Liver (tissue), 3 donors: ENCODE results near the gene PARP3.

Source experiments
- EGR1 ChIP-seq, 2 donors: IDR thresholded peaks; 2 replicates each; pipeline ENCODE4 v1.6.1; 2016 to 2018; ENCODE audit warnings: antibody characterized with exemption in 2 of 2, low read depth in 2 of 2
- GABPA ChIP-seq, 2 donors: IDR thresholded peaks in 1 of 2; conservative IDR thresholded peaks in 1 of 2; 2 replicates each; pipeline ENCODE4 v1.6.1; 2016; ENCODE audit warnings: antibody characterized with exemption in 2 of 2, mild to moderate bottlenecking in 1 of 2, moderate library complexity in 1 of 2
- JUND ChIP-seq, 2 donors: IDR thresholded peaks; 2 replicates each; pipeline ENCODE4 v1.6.1; 2016; ENCODE audit warnings: antibody characterized with exemption in 2 of 2
- RAD21 ChIP-seq, 2 donors: IDR thresholded peaks; 2 replicates each; pipeline ENCODE4 v1.6.1; 2016; ENCODE audit warnings: antibody characterized with exemption in 2 of 2, mild to moderate bottlenecking in 2 of 2
- RXRA ChIP-seq, 2 donors: IDR thresholded peaks; 2 replicates each; pipeline ENCODE4 v1.6.1; 2017 to 2018; ENCODE audit warnings: antibody characterized with exemption in 2 of 2, mild to moderate bottlenecking in 1 of 2
- TAF1 ChIP-seq: conservative IDR thresholded peaks from 2 replicates; pipeline ENCODE4 v1.6.1; 2016; ENCODE audit warnings: antibody characterized with exemption, mild to moderate bottlenecking
- YY1 ChIP-seq: IDR thresholded peaks from 2 replicates; pipeline ENCODE4 v1.6.1; 2016; ENCODE audit warnings: antibody characterized with exemption, mild to moderate bottlenecking
- TF ChIP-seq, protein P1 (sequence below): fragments of 150-350 bp; IDR thresholded peaks from 2 replicates; pipeline ENCODE4 v1.5.1; 2017; ENCODE audit warnings: improper control_type of control experiment, low read depth, low read length; ENCODE audit not compliant: missing input control
- TF ChIP-seq, protein P2 (sequence below): IDR thresholded peaks from 2 replicates; pipeline ENCODE4 v1.6.1; 2016; ENCODE audit warnings: antibody characterized with exemption
- TF ChIP-seq, protein P3 (sequence below): IDR thresholded peaks from 2 replicates; pipeline ENCODE4 v1.6.1; 2016; ENCODE audit warnings: antibody characterized with exemption, mild to moderate bottlenecking
- TF ChIP-seq, protein P4 (sequence below): IDR thresholded peaks from 2 replicates; pipeline ENCODE4 v1.6.1; 2016; ENCODE audit warnings: antibody characterized with exemption
- TF ChIP-seq, protein P5 (sequence below): IDR thresholded peaks from 2 replicates; pipeline ENCODE4 v1.6.1; 2016; ENCODE audit warnings: antibody characterized with exemption
- donor health status: healthy.
- donor health status: healthy.

DNA sequence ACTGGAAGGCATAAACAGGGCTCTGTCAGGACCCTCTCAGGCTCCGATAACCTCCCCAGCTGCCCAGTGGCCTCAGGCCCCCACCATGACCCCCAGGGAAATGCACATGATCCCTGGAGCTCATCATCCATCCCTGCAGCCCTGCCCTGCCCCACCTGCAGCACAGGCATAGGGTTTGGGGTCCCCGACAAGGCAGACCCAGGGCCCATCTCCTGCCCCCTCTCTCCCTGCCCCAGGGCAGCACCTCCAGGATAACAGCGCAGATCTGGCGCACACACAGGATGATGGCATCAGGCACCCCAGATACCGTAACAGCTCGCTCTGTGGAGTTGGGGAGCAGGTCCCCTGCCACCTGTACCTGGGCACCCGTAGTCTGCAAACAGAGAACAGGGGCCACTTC, 17.5 kb downstream of the PARP3 start:
- TF ChIP-seq, protein P1, sequence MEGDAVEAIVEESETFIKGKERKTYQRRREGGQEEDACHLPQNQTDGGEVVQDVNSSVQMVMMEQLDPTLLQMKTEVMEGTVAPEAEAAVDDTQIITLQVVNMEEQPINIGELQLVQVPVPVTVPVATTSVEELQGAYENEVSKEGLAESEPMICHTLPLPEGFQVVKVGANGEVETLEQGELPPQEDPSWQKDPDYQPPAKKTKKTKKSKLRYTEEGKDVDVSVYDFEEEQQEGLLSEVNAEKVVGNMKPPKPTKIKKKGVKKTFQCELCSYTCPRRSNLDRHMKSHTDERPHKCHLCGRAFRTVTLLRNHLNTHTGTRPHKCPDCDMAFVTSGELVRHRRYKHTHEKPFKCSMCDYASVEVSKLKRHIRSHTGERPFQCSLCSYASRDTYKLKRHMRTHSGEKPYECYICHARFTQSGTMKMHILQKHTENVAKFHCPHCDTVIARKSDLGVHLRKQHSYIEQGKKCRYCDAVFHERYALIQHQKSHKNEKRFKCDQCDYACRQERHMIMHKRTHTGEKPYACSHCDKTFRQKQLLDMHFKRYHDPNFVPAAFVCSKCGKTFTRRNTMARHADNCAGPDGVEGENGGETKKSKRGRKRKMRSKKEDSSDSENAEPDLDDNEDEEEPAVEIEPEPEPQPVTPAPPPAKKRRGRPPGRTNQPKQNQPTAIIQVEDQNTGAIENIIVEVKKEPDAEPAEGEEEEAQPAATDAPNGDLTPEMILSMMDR: no peak
- TF ChIP-seq RAD21 (IDR thresholded peaks at IDR 0.05): no peak
- TF ChIP-seq, protein P2, sequence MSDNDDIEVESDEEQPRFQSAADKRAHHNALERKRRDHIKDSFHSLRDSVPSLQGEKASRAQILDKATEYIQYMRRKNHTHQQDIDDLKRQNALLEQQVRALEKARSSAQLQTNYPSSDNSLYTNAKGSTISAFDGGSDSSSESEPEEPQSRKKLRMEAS: no peak
- TF ChIP-seq GABPA (IDR thresholded peaks at IDR 0.05 in 1 of 2, conservative IDR thresholded peaks at IDR 0.05 in 1 of 2): no peak
- no peak for TF ChIP-seq RXRA (IDR thresholded peaks at IDR 0.05)
- TF ChIP-seq, protein P3, sequence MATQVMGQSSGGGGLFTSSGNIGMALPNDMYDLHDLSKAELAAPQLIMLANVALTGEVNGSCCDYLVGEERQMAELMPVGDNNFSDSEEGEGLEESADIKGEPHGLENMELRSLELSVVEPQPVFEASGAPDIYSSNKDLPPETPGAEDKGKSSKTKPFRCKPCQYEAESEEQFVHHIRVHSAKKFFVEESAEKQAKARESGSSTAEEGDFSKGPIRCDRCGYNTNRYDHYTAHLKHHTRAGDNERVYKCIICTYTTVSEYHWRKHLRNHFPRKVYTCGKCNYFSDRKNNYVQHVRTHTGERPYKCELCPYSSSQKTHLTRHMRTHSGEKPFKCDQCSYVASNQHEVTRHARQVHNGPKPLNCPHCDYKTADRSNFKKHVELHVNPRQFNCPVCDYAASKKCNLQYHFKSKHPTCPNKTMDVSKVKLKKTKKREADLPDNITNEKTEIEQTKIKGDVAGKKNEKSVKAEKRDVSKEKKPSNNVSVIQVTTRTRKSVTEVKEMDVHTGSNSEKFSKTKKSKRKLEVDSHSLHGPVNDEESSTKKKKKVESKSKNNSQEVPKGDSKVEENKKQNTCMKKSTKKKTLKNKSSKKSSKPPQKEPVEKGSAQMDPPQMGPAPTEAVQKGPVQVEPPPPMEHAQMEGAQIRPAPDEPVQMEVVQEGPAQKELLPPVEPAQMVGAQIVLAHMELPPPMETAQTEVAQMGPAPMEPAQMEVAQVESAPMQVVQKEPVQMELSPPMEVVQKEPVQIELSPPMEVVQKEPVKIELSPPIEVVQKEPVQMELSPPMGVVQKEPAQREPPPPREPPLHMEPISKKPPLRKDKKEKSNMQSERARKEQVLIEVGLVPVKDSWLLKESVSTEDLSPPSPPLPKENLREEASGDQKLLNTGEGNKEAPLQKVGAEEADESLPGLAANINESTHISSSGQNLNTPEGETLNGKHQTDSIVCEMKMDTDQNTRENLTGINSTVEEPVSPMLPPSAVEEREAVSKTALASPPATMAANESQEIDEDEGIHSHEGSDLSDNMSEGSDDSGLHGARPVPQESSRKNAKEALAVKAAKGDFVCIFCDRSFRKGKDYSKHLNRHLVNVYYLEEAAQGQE: no peak
- TF ChIP-seq TAF1: no peak
- TF ChIP-seq, protein P4, sequence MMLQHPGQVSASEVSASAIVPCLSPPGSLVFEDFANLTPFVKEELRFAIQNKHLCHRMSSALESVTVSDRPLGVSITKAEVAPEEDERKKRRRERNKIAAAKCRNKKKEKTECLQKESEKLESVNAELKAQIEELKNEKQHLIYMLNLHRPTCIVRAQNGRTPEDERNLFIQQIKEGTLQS: no peak
- TF ChIP-seq, protein P5, sequence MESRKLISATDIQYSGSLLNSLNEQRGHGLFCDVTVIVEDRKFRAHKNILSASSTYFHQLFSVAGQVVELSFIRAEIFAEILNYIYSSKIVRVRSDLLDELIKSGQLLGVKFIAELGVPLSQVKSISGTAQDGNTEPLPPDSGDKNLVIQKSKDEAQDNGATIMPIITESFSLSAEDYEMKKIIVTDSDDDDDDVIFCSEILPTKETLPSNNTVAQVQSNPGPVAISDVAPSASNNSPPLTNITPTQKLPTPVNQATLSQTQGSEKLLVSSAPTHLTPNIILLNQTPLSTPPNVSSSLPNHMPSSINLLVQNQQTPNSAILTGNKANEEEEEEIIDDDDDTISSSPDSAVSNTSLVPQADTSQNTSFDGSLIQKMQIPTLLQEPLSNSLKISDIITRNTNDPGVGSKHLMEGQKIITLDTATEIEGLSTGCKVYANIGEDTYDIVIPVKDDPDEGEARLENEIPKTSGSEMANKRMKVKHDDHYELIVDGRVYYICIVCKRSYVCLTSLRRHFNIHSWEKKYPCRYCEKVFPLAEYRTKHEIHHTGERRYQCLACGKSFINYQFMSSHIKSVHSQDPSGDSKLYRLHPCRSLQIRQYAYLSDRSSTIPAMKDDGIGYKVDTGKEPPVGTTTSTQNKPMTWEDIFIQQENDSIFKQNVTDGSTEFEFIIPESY: no peak
- TF ChIP-seq YY1: no peak
- TF ChIP-seq EGR1 (IDR thresholded peaks at IDR 0.05; ENCODE audit: low read depth in 2 of 2): no peak
- no peak for TF ChIP-seq JUND (IDR thresholded peaks at IDR 0.05)
